ENCODE data around the gene RFX2. TPM values are rescaled to one million over a fixed set of nuclear protein-coding genes. Genes with fewer than 3 reads are reported as not detected.
A peak's percentile ranks its signal among the peaks of the same experiment; 100 is the strongest.

Gene RFX2
- total and polyA plus RNA-seq, 2 donors from 2014 or later, result 4.6 to 12.6 TPM

GRCh38 chr19:6101291-6101825, 8.9 kb downstream of the RFX2 start:
- no peak overlapping the region for H3K27ac ChIP-seq (ENCODE audit: low read depth in 2 of 2, low read length in 2 of 2)

GRCh38 chr19:6100284-6100915, 9.9 kb downstream of the RFX2 start:
- no peak overlapping the region for H3K9ac ChIP-seq (ENCODE audit: low read length in 3 of 3)
- DNase-seq (peak in 3 of 5 donors; percentile 19 to 55 (median 33)), FAIRE-seq (no peak)
- intact Hi-C loops (cut with DNase I), result no loop called here
- peak overlapping the region in 1 of 2 donors; percentile 26 for H3K27ac ChIP-seq (ENCODE audit: low read depth in 2 of 2, low read length in 2 of 2)
- H3K9me3 ChIP-seq (ENCODE audit: control insufficient read depth in 2 of 3, insufficient read depth in 1 of 3, low read length in 3 of 3), result no peaks in the 10 kb centered on the region
- H3K36me3 ChIP-seq (ENCODE audit: control insufficient read depth in 2 of 3, insufficient read depth in 3 of 3, low read length in 3 of 3), result no peaks in the 10 kb centered on the region
- peaks cover 0 to 15% (median 0%) of the 10 kb centered on the region in 3 donors for H3K4me1 ChIP-seq (ENCODE audit: control insufficient read depth in 2 of 3, insufficient read depth in 2 of 3, low read depth in 1 of 3, low read length in 3 of 3)
- TF ChIP-seq CTCF (IDR thresholded peaks at IDR 0.05; ENCODE audit: borderline replicate concordance, extremely low read depth, insufficient read depth), result no peak
- no peaks in the 10 kb centered on the region for H3K27me3 ChIP-seq (ENCODE audit: control insufficient read depth, insufficient read depth, low read length)
- H3K4me3 ChIP-seq (ENCODE audit: low read length in 3 of 3), result peak overlapping the region in 1 of 3 donors; percentile 14

More at GRCh38 chr19:6101291-6101825, 8.9 kb downstream of the RFX2 start:
- no peak overlapping the region for H3K9ac ChIP-seq (ENCODE audit: low read length in 3 of 3)
- H3K36me3 ChIP-seq (ENCODE audit: control insufficient read depth in 2 of 3, insufficient read depth in 3 of 3, low read length in 3 of 3), result no peaks in the 10 kb centered on the region
- no peaks in the 10 kb centered on the region for H3K9me3 ChIP-seq (ENCODE audit: control insufficient read depth in 2 of 3, insufficient read depth in 1 of 3, low read length in 3 of 3)
- DNase-seq (no peak), FAIRE-seq (no peak)
- intact Hi-C loops (cut with DNase I), result no loop called here
- no peaks in the 10 kb centered on the region for H3K27me3 ChIP-seq (ENCODE audit: control insufficient read depth, insufficient read depth, low read length)
- H3K4me3 ChIP-seq (ENCODE audit: low read length in 3 of 3), result no peak overlapping the region
- TF ChIP-seq CTCF (IDR thresholded peaks at IDR 0.05; ENCODE audit: borderline replicate concordance, extremely low read depth, insufficient read depth), result no peak
- peaks cover 0 to 15% (median 0%) of the 10 kb centered on the region in 3 donors for H3K4me1 ChIP-seq (ENCODE audit: control insufficient read depth in 2 of 3, insufficient read depth in 2 of 3, low read depth in 1 of 3, low read length in 3 of 3)

GRCh38 chr19:6099599-6099998, 10.7 kb downstream of the RFX2 start:
- Histone ChIP-seq H3K36me3 (ENCODE audit: control insufficient read depth in 2 of 3, insufficient read depth in 3 of 3, low read length in 3 of 3) (no peaks in the 10 kb centered on the region), H3K9me3 (ENCODE audit: control insufficient read depth in 2 of 3, insufficient read depth in 1 of 3, low read length in 3 of 3) (no peaks in the 10 kb centered on the region), H3K4me1 (ENCODE audit: control insufficient read depth in 2 of 3, insufficient read depth in 2 of 3, low read depth in 1 of 3, low read length in 3 of 3) (peaks cover 0 to 15% (median 0%) of the 10 kb centered on the region in 3 donors), H3K9ac (ENCODE audit: low read length in 3 of 3) (no peak overlapping the region), H3K4me3 (ENCODE audit: low read length in 3 of 3) (no peak overlapping the region), H3K27ac (ENCODE audit: low read depth in 2 of 2, low read length in 2 of 2) (peak overlapping the region; percentile 26 to 44), H3K27me3 (ENCODE audit: control insufficient read depth, insufficient read depth, low read length) (no peaks in the 10 kb centered on the region)
- intact Hi-C loops (cut with DNase I), result no loop called here
- DNase-seq (peak in 1 of 5 donors; percentile 5), FAIRE-seq (no peak)
- no peak for TF ChIP-seq CTCF (IDR thresholded peaks at IDR 0.05; ENCODE audit: borderline replicate concordance, extremely low read depth, insufficient read depth)

Measured in kidney (tissue), 14 donors.